ENCODE results near the gene AQP1.

AQP1 gene

GRCh38 chr7:30935569-30935877, 23.9 kb downstream of the AQP1 start:
- DNase-seq (ENCODE audit: low read depth): no peak

DNA sequence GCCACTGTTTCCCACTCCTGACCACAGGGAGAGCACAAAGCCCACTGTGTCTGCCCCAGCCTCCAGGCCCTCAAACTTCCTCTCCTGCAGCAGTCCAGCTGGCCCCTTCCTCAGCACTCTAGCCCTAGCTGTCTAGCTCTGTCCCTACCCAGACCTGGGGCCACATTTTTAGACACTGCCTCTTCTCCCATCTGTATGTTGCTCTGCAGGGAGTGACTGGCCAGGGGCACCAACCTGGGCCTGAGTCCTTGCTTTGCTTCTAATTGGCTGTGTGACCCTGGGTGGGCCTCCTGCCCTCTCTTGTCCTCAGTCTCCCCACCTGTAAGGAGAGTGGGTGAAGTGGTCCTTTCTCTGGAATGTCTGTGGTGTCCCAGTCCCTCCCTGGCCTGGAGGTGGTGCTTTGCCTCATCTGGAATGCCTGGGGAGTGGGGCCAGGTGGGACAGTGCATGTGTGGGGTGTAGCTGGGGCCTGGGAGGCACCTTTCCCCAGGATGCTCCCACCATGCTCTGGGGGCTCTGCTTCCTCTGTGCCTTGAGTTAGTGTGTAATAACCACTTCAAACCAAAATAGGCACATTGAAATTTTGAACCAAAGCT, 25.1 kb downstream of the AQP1 start:
- DNase-seq (ENCODE audit: low read depth): no peak

- no peak for DNase-seq (ENCODE audit: low read depth)
Measured at GRCh38 chr7:30937416-30937815, 25.8 kb downstream of the AQP1 start.

DNA sequence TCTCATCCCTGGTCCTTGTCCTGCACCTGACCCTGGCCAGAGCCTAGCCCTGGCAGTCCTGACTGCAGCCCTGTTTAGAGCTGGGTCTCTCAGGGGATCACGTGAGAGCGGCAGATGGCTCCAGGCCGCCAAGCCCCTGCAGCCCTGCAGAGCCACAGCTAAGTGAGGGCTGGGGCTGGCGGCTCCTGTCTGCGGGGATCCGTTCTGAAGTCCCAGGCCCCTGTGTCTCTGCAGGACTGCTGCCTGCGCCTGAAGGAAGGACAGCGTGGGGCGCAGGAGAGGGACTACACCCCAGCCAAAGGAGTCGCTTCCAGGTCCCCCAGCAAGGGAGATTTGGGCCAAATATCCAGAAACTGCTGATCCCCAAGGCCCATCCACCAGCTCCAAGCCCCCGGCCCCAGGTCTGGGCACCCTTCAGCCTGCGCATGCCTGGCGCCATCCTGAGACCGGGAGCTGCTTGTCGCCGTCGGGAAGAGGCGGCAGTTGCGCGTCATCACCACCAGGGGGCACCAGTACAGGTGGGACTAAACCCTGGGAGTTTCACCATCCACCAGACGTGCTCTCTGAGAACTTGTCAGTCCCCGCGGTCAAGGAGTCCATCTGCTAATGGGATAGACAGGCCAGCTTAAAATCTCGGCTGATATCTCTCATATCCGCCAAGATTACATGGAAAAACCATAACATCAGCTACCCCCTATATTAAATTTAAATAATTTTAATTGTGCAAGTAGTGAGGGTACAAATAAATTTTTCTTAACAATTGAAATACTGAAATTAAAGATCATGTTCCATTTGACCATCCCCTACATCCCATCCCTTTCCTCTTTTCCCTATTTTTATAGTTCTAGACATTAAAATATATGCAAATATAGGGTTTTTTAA, 27.0 kb downstream of the AQP1 start:
- DNase-seq (ENCODE audit: low read depth): peak; percentile 46

GRCh38 chr7:30941582-30942323, 30.1 kb downstream of the AQP1 start:
- no peak for DNase-seq (ENCODE audit: low read depth)

GRCh38 chr7:30950197-30950596, 38.5 kb downstream of the AQP1 start:
- DNase-seq (ENCODE audit: low read depth): no peak

GRCh38 chr7:30954914-30955313, 43.3 kb downstream of the AQP1 start:
- DNase-seq (ENCODE audit: low read depth): no peak

DNA sequence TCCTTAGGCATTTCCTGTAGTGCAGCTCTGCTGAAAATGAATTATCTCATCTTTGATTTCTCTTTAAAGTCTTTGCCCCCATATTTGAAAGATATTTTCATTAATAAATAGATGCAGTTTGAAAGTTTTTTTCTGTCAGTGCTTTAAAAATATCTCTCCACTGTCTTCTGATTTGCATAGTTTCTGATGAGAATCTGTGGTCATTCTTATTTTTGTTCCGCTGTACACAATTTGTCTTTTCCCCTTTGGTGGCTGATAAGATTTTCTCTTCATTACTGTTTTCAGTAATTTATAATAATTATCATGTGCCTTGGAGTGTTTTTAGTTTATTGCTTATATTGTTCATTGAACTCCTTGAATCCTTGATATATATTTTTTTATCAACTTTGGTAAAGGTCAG, 45.1 kb downstream of the AQP1 start:
- no peak for DNase-seq (ENCODE audit: low read depth)

DNA sequence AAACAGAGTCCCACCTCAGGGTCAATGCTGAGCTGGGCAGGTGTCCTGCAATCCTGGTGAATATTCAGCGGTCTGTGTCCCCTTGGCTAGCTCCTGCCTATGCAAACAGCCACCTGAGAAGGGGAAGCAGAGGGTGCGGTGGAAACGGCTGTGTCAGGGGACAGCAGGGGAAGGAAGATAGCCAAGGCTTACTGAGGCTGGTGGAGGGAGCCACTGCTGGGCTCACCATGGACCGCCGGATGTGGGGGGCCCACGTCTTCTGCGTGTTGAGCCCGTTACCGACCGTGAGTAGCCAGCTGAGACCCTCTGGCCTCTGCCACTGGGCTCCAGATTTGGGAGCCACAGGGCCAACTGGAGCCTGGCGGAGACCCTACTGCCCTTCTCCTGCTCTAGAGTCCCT, 52.2 kb downstream of the AQP1 start, which contains the start of gene GHRHR:
Gene GHRHR (plus strand): TSS at position 112 of the 400 bp plus-strand sequence. CDS start 116 bp downstream, at position 228.
- DNase-seq (ENCODE audit: low read depth): no peak

DNA sequence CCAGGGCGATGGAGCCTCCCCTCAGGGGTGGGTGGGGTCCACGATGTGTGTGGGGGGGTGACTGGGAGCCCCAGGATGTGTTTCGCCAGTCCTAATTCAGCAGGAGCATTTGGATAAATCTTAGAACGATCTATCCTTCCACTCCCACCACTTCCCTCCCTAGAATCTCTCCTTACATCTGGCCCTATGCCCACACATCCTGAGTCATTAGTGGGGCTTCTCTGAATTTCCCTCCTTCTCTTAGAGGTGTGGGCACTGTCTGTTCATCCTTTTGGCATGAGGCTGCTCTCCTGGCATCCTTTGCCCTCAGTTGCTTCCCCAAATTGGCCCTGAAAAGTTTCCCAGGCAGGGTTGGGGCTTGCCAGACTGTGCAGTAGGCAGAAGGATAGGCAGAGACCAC, 53.7 kb downstream of the AQP1 start:
- no peak for DNase-seq (ENCODE audit: low read depth)

- DNase-seq (ENCODE audit: low read depth): no peak
Measured at GRCh38 chr7:30965883-30966282, 54.2 kb downstream of the AQP1 start.

GRCh38 chr7:30968294-30968693, 56.6 kb downstream of the AQP1 start:
- DNase-seq (ENCODE audit: low read depth): no peak

GRCh38 chr7:30968747-30969603, 57.3 kb downstream of the AQP1 start:
- no peak for DNase-seq (ENCODE audit: low read depth)

GRCh38 chr7:30969604-30969970, 57.9 kb downstream of the AQP1 start:
- no peak for DNase-seq (ENCODE audit: low read depth)

DNA sequence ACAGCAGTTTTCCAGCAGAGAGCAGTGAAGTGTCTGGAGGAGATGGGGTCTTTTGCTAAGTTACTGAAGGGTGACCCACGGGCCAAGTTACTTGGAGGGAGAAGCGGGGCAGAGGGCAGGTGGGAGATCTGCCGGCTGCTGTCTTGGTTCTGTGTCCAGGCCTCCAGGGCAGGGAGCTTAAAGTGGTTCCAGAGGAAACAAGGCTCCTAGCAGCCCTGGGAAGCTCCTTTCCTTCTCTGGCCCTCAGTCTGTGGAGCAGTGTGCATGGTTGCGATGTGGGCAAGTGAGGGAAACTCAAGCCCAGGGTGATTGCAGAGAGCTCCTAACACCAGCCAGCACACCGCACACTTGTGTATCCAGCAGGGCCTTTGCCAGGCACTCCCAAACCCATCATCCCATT, 58.4 kb downstream of the AQP1 start:
- DNase-seq (ENCODE audit: low read depth): no peak

- DNase-seq (ENCODE audit: low read depth): no peak
Measured at GRCh38 chr7:30970594-30971094, 59.0 kb downstream of the AQP1 start.

DNA sequence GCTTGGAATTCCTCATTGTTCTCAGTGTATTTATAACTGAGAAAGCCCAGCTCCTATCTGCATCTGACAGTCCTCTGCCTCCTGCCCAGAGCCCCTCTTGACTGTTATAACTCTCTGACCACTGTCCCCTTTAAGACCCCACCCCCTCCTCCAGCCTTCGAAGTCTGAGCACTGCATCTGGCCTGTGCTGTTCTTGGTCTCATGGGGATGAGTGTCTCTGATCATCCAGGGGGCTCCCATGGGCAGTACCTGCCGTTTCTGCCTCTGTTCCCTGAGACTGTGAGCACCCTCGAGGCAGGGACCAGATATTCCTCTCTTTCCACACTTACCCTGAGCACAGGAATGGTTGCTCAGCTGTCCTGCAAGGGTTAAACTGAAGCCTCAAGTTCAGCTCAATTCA, 59.8 kb downstream of the AQP1 start:
- DNase-seq (ENCODE audit: low read depth): no peak

- no peak for DNase-seq (ENCODE audit: low read depth)
Measured at GRCh38 chr7:30971840-30972563, 60.3 kb downstream of the AQP1 start.

GRCh38 chr7:30973292-30973691, 61.6 kb downstream of the AQP1 start:
- no peak for DNase-seq (ENCODE audit: low read depth)

GRCh38 chr7:30973791-30974604, 62.3 kb downstream of the AQP1 start:
- DNase-seq (ENCODE audit: low read depth): no peak

Data from stimulated activated CD8-positive, alpha-beta memory T cell treated with anti-CD3 and anti-CD28 coated beads, Interleukin-7, amount 100 ng/mL, for 24 hours (primary cell).